HuH-7 (cell line): Measurements from ENCODE around the gene PARP1.

ENCODE experiments used
- DNase-seq: peaks from one replicate; pipeline ENCODE4 v3.0.0; 2011; ENCODE audit warnings: low spot score

PARP1 gene

GRCh38 chr1:226376300-226376699, 31.6 kb downstream of the PARP1 start:
- DNase-seq, result no peak

GRCh38 chr1:226373376-226373775, 34.5 kb downstream of the PARP1 start:
- DNase-seq, result no peak

GRCh38 chr1:226372885-226373284, 35.0 kb downstream of the PARP1 start:
- no peak for DNase-seq

- no peak for DNase-seq
Measured at GRCh38 chr1:226371866-226372490, 35.9 kb downstream of the PARP1 start.

DNA sequence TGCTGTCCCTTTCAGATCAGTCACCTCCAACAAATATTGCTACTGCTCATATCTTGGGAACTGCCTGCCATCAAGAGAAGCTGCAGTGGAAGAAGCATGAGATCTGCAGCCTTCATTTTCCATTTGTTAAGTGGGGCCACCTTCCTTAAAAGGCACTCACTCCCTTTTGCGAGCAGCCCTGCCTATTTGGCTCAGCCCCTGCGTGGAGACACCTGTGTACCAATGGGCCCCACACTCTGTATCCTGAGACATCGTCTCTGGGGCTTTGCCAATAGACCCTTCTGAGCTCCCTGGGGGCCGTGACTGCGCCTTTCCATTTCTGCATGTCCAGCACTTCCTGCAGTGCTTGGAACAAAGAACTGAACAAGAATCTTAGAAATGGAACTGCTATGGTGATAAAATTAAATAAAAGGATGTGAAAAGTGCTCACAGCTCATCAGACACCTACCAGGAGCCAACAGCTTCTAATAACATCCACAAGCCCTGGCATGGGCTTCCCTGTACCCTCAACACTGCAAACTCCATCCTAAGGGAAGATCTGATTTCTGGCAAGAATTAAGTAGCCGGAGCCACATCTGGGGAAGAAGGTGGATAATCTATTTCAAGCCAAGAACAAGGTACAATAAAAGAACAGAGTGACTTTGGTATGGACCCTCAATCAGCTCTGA, 36.7 kb downstream of the PARP1 start:
- no peak for DNase-seq

- DNase-seq, result no peak
Measured at GRCh38 chr1:226370144-226370923, 37.6 kb downstream of the PARP1 start.

DNA sequence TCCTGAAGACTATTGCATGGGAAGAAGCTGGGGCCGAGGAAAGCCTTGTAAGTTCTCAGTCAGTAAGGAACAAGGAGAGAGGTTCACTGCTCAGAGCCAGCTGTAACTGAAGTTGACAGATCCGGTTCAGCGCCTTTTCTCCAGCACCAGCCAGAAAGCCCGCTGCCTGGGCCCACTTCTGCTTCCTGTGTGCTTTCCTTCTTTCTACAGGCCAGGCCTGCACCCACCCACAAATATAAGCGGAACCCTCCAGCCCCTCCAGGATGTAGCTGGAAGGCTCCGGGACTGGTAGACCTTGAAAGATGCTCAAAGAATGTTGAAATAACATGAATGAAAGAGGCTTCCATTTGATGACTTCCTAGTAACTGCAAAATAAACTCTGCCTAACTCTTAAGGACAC, 38.8 kb downstream of the PARP1 start:
- no peak for DNase-seq

DNA sequence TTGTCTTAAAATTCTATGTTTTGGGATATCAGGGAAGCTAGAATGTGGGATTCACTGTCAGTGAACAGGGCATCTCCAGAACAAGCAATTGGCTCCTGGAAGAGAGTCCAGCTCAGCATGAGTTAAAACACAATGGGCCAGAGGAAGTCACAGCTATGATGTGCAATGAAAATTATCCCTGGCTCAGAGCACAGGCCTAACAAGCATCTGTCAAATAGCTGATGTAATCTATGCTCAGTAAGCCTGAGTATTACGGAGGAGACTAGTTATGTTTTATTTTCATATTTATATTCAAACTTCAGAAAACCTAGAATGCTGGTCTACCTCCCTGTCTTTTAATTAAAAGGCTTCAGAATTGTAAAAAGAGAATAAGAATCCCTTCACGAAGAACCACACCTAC, 41.6 kb downstream of the PARP1 start:
- DNase-seq, result no peak

- DNase-seq, result no peak
Measured at GRCh38 chr1:226365831-226366231, 42.1 kb downstream of the PARP1 start.

DNA sequence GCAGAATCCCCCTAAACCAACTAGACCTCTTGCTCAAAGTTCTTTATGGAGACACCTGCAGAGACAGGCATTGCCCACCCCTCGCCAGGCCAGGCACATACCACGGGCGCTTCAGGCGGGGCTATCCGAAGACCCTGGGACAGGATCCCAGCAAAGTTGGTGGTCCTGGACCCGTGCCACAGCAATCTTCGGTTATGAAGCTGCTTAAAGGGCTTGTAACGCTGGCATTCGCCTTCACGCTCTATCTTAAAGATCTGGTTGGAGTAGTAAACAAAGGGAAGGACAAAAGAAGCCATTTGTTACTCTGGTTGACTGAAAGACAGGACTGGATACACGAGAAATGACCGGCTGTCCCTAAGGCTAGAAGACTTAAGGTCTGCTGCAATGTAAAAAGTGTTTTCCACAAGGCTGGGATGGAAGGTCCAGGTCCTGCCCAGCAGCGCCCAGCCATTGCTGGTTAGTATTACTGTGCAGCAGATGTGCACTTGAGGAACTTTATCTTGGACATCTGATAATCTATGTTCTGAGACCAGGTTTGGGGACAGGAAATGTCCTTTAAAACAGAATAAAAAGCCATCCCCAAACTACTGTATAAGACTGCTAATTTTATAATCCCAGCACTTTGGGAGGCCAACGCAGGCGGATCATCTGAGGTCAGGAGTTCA, 42.9 kb downstream of the PARP1 start:
- DNase-seq, result no peak

GRCh38 chr1:226364514-226364899, 43.4 kb downstream of the PARP1 start:
- DNase-seq, result no peak

DNA sequence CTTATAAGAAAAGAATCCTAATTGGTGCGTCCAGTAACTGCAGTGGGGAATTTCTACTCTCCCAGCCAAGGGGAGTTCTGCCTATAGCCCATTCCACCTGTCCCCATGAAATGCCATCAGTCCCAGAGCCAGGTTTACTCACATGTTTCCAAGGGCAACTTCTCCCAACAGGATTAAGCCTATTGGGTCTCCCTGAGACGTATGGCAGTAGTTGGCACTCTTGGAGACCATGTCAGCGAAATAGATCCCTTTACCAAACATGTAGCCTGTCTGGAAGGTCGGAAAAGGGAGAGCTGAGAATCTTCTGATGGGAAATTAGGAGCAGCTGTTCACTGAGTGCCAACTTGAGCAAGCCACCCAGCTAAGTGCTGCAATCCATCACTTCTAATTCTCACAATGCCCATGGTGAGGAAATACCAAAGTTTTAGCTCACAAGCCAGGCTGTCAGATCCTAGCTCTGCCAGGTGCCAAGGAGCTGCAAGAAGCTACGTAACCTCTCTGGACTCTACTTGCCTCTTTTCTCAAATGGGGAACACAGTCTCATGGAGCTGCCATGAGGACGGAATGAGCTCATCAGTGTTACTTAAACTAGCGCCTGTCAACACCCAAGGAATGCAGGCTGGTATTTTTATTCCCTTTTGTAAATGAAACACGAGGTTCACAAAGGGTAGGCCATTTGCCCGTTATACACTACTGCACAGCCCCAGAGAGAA, 43.9 kb downstream of the PARP1 start:
- DNase-seq, result no peak

- DNase-seq, result no peak
Measured at GRCh38 chr1:226362891-226363447, 44.9 kb downstream of the PARP1 start.

- no peak for DNase-seq
Measured at GRCh38 chr1:226362361-226362760, 45.5 kb downstream of the PARP1 start.

GRCh38 chr1:226360106-226360746, 47.7 kb downstream of the PARP1 start:
- DNase-seq, result no peak

DNA sequence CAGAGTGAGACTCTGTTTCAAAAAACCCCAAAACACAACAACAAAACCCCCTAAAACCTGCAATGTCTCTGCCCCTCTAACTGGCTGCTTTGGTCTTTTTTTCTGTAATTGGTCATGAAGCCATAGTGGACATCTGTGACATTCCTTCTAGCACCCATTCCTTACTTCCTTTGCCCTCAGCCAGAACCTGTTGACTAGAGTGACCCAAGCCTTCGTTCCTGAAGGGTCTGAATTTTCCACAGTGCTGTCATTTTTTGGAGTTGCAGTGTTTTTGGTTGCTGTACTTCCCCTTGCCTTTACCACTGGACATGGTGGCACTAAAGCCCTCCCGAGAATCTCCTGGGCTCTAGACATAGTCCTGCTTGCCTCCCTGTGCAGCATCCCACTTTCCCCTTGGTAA, 50.5 kb downstream of the PARP1 start:
- DNase-seq, result no peak

GRCh38 chr1:226355669-226356551, 52.0 kb downstream of the PARP1 start:
- no peak for DNase-seq

DNA sequence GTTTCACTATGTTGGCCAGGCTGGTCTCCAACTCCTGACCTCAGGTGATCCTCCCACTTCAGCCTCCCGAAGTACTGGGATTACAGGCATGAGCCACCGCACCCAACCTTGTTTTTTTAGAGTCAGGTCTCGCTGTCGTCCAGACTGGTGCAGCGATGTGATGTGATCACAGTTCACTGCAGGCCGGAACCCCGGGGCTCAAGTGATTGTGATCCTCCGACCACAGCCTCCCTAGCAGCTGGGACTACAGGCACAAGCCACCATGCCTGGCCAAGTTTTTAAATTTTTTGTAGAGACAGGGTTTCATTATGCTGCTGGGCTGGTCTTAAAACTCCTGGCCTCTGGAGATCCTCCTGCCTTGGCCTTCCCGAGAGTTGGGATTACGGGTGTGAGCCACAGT, 52.9 kb downstream of the PARP1 start:
- DNase-seq, result no peak

- no peak for DNase-seq
Measured at GRCh38 chr1:226353698-226354525, 54.0 kb downstream of the PARP1 start.
